GM18868 (cell line): ENCODE results near the gene NWD2.
"Not testable (repeated sequence)": the region's sequence is repeated elsewhere in the genome, so short reads cannot be mapped to it uniquely, and the experiment has no call there.

Experiments used
- ATAC-seq: cut with Tn5 transposase; IDR thresholded peaks from one replicate; pipeline ENCODE4 v1.9.1; 2021; ENCODE audit warnings: mild to moderate bottlenecking, moderate library complexity; ENCODE audit not compliant: unreplicated experiment

NWD2 gene, protein sequence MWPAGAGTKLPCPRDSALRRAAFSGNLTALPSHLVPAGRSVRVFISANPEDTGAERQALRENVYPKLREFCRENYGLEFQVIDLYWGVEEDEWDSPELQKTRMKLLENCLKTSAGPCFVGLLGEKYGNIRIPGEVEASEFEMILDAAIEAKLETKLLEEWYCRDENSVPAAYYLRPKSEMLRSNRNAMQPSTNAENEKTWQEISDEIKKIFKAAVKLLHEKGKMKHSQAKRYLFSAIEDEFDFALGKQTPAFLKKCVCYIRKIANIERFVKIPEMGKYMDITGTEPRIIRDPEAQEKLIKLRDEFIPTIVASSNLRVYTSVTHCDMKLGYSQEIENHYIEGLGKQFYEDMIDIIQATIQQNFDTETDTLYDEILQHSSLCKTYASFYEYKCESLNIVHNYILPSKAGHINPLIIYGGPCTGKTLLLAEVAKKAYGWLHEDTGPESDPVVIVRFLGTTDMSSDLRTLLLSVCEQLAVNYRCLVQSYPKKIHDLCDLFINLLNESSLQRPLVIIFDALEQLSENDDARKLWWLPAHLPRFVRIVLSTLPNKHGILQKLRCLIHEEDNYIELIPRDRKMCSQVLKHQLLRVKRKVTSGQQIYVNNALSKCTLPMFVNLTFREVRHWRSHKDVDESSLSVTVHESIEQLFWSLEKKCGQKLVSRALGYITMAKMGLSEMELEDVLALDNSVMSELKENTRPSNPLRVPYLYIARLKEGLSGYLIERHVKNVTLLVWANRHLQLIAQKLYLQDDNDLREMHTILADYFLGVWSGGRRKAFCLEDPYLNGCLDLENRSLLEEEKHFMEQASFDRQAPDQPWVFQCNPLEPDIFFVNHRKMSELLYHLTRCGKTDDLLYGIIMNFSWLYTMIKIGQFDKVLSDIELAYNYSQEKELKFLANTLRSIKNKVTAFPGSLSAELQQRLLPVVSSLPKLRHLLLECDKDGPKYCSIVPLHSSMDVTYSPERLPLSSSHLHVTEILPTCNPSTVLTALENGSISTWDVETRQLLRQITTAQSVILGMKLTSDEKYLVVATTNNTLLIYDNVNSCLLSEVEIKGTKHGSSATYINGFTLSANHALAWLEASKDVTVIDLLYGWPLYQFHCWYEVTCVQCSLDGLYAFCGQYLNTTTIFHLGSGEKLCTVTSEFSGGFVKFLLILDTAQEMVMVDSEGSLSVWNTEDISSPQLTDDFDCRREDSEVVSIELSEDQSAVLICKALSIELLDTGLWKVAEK (N-terminal part only)

DNA sequence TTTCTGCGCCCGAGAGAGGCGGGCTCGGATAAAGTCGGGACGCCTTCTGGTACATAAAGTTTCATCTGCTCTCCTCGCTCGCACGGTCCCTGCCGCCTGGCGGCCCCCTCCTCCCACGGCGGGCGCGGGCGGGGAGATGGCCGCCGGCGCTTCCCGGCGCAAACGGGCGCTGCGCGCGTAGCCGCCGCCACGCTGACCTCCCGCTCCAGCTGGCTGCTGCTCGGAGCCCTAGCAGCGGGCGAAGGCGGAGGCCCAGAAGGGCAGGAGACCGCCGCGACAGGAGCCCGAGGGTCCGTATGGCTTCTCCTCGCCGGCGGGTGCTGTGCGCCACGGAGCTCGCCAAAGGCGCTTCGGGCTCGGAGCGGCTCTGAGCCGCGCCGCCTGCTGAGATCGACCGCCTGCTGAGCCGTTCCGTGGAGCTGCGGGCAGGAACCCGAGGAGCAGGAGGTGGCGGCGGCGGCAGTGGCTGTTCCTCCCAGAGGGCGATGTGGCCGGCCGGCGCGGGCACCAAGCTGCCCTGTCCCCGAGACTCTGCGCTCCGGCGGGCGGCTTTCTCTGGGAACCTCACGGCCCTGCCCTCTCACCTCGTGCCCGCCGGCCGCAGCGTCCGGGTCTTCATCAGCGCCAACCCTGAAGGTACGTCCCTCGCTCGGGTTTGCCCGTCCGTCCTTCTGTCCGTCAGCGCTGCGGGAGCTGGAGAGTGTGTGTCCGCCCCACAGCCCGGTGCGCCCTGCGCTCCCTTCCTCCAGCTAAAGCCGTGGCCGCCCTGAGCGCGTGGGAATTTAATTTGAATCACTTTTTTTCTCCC lies at the start of gene NWD2:
Gene NWD2 (plus strand): TSS at position 161 of the 808 bp plus-strand sequence. CDS start 325 bp downstream, at position 486.
- ATAC-seq: no peak

DNA sequence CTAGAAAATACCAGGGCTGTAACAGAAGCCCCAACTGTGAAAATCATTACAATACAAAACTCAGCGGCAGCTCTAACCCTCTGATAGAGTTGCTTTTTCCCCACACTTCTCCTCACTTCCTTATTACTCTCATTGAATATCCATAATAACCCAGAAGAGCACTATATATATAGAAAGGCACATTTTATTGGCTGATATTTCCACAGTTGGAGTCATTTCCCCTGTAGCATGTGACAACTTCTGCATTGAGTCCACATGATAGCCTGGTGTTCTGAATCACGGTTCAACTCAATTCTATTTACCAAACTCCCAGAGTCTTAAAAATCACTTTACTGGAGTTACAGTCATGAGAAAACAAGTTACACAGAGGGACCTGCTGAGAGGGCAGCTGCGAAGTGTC lies 46.6 kb upstream of the NWD2 start:
- no peak for ATAC-seq

DNA sequence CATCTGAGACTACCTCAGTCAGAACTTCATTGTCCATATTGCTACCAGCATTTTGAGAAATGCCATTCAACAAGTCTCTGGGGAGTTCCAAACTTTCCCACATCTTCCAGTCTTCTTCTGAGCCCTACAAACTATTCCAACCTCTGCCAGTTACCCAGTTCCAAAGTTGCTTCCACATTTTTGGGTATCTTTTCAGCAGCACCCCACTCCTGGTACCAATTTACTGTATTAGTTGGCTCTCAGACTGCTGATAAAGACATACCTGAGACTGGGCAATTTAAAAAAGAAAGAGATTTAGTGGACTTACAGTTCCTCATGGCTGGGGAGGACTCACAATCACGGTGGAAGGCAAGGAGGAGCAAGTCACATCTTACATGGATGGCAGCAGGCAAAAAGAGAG lies 39.8 kb upstream of the NWD2 start:
- ATAC-seq: not testable (repeated sequence)

DNA sequence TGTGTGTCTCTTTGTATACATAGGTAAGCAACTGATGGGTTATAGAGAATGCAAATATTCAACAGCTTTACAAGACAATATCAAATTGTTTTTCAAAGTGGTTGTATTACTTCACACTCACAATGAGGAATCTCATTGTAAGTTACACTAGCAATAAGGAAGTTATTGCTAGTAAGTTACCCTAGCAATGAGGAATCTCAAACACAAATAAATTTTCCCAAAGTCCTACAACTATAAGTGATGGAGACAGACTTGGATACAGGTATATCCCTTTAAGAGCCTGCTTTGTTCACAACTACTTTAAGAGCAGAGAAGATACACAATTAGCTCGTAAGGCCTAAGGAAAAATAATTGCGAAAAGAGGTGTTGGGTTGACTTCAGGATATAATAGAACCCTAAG lies 28.3 kb upstream of the NWD2 start:
- ATAC-seq: no peak

DNA sequence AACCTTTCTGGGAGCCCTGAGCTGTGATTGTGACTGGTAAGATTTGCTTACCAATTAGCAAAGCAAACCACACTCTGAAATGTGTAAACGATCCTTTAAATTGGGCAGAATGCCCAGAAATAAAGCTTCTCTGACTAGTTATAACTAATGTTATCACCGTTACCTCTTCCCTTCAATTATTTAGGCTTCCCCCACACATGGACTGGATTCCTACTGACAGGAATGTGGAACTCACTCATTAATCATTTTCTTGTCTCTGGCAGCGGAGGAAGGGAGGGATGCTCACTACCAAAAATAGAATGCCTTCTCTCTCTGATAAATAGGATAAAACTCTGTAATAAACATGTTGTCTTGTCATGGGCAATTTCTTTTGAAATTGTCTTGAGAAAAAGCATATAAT lies 25.3 kb upstream of the NWD2 start:
- ATAC-seq: no peak

DNA sequence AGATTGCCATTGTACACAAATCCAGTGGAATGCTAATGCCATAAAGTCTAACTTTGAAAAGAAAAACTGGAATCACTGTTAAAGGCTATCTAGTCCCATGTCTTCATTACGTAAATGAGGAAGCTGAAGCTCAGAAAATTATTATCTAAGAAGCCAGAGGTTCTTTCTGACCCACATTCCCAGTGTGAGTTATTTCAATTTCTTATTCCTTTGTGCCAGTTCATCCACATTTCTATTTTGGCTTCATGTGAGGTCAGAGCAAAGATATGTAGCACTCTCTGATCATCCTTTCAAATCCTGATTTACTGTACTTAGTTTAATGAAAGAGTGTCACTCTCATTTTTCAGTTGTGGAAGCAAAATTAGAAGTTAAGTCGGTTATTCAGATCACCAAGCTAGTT lies 24.6 kb upstream of the NWD2 start:
- ATAC-seq: no peak

DNA sequence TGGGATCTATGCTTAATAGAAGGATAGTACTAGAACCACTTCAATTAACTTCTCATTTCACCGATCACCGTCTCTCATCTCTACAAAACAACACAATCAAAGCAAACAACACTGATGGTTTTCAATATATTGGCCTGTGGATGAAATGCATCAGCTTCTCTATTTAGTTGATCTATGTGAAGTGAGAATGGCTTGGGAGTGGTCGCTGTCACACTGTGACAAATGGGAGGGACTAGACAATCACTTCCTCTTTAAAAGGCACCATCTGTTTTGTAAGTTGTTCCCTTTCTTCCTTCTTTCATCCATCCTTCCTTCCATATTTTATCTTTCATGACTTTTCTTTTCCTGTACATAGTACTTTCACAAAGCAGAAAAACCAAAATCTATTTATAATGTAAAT lies 23.9 kb upstream of the NWD2 start:
- ATAC-seq: no peak

DNA sequence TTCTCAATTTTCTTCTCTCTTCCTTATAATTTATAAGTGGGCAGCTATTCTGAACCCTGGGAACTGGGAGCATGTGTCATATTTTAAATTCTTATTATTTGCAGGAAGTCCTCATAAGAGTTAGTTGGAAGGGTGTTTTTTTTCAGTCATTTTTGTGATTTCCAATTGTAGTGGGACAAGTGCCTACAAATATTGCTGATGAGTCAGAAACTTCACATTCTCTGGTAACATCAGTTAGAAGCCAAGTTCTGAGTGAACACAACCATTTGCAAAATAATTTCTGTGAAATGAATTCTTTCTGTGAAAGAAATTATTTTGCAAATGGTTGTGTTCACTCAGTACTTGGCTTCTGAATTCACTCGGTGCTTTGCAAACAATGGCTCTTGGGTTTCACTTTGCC lies 20.8 kb upstream of the NWD2 start:
- ATAC-seq: no peak

DNA sequence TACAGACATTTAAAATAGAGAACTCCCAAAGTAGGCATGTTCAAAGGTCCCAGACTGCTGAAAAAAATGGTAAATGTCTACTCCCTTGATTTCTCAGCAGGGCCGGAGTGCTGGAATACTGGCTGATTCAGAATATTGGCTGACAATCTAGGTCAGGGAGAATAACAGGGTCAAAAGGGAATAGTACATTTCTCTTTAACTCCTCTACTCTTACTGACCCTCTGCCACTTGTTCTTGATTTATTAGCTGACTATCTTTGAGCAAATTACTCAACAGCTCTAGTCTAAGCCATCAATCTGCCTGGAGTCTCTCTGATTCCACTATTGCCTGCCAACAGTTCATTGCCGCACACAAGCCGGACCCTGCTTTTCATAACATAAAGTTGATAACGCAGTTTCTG lies 19.7 kb upstream of the NWD2 start:
- ATAC-seq: no peak

DNA sequence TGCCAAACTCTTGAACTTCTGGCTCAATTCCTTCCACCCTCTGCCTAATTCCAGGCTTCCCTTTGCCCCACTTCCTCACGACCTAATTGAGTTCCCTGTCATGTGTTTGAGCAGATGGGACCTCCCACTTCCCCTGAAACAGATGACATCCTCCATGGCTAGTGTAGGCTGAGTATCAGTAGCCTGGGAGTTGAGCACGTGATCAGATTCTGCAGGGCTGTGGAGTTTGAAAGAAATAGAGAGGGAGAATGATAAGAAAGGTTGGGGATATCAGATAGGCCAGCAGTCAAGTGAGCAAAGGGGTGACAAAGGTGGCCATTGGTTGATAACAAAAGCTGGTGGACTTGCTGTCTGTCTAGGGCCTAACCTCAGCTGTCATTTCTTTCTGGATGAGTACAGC lies 18.8 kb upstream of the NWD2 start:
- no peak for ATAC-seq

DNA sequence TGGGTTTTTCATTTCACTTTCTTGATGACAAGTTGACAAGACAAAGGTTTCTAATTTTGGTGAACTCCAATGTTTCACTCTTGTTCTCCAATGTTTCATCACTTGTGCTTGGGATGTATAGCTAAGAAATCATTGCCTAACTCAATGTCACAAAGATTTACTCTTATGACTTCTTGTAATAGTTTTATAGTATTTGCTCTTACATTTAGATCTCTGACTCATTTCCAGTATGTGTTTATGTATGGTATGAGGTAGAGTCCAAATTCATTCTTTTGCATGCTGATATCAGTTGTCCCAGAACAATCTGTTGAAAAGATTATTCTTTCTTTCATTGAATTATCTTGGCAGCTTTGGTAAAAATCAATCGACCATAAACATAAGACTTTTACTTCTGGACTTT lies 12.2 kb upstream of the NWD2 start:
- ATAC-seq: no peak

DNA sequence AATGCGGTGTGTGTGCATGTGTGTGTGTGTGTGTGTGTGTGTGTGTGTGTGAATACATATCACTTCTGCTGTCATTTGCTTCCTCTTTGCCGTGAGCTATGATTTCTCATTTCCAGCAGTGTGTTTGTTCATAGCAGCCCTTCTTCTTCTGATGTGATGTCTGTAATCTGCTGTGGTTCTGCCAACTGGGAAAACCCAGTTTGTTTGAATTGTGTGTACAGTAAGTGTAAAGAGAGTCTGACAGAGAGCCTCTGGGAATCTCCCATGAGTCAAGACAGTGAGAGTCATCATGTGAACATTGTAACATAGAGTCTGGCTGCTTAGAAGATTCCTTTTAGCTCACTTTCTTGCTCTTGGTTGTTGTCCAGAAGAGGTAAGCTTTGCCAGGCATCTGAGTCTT lies 8.4 kb upstream of the NWD2 start:
- ATAC-seq: peak; percentile 93

DNA sequence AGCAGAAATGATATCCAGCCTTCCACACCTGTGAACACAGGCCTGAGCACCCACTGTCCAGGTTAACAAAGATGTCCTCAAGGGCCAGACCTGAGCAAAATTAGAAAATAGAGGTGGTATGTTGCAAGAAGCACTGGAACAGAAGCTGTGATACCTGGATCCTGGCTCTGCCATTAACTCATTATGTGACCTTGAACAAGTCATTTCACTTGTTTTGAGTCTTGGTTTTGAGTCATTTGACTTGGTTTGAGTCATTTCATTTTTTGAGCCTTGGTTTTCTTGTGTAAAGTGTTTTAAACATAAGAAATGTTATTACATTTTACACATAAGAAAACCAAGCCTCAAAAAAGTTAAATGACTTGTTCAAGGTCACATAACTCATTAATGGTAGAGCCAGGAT lies 2.9 kb upstream of the NWD2 start:
- peak; percentile 66 for ATAC-seq

DNA sequence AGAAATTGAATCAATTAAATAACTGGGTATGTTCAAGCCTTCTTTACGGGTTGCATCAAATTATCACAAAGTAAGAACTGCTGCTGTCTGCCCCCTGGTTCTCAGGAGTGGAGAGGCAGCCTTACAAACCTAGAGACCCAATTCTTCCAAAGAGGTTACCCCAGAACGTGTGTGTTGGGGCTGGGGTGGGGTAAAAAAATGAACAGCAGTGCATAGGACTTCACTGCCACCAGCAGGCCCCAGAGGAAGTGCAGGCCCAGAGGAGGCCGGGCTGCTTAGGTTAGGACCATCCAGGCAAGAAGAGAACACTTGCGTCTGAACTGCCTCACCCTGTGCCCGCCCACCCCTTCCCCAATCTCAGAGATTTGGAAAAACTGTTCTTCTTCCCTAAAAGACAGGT lies 1.5 kb upstream of the NWD2 start:
- ATAC-seq: no peak

DNA sequence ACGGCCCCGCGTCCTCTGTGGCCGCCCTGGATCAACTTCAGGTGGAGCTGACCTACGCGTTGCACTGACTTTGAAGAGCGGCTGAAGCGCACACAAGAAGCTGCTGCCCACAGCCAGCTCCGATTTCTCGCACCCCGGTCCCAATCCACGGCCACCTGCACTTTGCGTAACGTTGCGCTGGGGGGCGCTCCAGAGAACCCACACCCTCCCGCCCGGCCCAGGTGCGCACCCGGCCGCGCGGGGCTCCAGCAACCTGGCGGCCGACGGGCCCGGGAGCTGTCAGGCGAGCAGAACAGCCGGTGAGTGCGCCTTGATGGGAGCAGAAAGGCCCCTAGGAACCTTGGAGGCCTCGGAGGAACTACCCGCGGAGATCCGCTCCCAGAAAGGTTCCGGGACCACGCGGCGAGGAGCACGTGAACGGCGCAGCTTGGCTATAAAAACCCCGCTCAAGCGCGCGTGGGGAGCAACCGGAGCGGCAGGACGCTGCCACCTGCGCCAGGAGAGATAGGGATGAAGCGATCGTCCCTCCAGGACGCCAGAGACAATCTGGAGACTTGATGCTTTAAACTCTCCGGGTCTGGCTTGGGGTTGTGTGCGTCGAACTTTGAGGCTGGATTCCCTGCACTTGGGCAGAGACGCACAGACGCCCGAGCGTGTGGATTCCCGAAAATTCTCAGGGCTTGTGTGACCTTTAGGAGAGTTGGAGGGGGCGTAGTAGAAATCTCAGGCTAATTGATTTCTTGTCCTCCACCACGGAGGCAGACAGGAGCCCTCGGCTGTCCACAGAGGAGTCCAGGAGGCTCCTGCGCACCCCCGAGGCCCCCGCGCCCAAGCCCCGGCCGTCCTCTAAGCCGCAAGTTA lies 591 bp upstream of the NWD2 start:
- no peak for ATAC-seq

DNA sequence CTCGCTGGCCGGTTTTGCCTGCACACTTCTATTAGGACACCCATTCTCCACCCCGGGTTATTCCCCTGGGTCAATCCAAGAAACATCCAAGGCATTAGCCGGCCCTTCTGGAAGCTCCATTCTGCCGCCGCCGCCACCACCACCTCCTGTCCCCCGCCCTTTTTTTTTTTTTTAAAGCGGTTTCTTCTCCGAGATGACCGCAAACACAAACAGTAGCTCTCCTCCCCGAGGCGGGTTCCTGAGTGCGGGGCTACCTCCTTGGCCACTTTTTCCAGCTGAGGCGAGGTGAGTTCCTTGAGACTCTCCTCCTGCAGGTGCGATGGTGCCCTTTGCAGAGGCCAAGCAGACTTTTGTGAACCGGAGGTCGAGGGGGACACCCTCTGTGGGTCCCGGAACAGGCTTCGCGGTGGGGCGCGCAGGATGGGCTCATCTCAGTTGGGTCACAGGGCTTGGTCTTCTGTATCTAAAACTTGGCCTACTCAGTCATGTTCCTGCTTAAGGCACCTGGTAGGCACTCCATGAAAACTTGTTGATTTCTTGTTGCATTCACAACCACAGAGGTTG lies 930 bp downstream of the NWD2 start:
- ATAC-seq: no peak

DNA sequence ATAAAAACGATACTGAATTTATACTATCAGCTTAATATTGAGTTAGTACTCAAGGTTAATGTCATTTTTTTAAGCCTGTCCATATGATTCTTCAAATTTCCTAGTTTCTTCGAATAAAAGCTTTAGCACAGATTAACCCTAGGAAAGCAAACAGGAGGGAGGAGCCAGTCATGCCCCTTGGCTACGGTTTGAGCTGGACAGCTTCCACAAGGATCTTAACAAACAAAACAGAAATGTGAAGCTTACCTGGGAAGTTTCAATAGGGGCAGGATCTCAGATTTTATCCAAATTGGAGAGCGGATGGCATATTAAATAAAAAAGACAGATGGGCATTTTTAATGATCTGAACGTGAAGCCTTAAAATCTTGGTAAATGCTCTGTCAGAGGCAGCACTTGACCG lies 2.3 kb downstream of the NWD2 start:
- ATAC-seq: no peak

DNA sequence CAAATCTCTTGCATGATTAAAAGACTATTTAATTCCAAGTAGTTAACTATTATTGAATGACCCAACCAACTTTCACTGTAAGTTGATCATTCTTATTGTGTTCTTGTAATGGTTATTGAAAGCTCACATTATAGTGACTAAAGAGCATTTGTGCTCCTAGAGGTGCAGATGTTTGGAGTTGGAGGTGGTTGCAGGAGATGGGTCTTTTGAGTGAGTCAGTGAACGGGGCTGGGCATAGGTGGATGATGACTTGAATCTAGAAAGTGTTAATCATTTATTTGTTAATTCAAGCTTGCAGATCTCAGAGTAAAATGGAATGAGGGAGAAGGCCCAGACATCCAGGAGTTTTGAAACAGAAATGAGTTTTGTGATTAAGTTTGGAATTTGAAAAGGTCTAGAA lies 13.7 kb downstream of the NWD2 start:
- no peak for ATAC-seq

DNA sequence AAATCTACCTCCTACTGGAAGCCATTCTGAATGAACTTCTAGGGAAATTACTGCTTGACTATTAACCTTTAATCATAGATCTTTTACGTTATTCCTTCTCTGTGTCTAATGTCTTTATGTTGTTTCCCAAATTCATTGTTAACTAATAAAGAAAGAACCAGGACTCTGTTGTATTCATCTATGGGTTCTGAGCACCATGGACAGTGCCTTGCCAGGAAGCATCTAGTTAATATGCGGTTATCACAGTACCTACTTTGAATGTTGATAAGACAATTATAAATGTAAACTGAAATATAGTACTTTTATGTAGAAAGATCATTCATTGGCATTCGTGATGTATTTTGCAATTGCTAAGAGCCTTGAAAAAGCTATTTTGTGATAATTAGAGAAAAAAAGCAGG lies 23.8 kb downstream of the NWD2 start:
- no peak for ATAC-seq
